GM19467 (cell line): ENCODE measurements around the gene HIRIP3.
"Not testable (repeated sequence)": the region's sequence is repeated elsewhere in the genome, so short reads cannot be mapped to it uniquely, and the experiment has no call there.

ENCODE experiments used
- ATAC-seq: cut with Tn5 transposase; IDR thresholded peaks from one replicate; pipeline ENCODE4 v1.9.1; 2021; ENCODE audit warnings: mild to moderate bottlenecking, moderate library complexity; ENCODE audit not compliant: unreplicated experiment

Gene HIRIP3

GRCh38 chr16:29995324-29995910 lies at the start of gene HIRIP3:
Gene HIRIP3 (minus strand): TSS chr16:29995617. CDS start chr16:29995605, 12 bp downstream.
- ATAC-seq = peak; percentile 38

- ATAC-seq = no peak
Measured at GRCh38 chr16:30041841-30042240, 46.4 kb upstream of the HIRIP3 start.

GRCh38 chr16:30040690-30041089 lies 45.3 kb upstream of the HIRIP3 start:
- not testable (repeated sequence) for ATAC-seq

DNA sequence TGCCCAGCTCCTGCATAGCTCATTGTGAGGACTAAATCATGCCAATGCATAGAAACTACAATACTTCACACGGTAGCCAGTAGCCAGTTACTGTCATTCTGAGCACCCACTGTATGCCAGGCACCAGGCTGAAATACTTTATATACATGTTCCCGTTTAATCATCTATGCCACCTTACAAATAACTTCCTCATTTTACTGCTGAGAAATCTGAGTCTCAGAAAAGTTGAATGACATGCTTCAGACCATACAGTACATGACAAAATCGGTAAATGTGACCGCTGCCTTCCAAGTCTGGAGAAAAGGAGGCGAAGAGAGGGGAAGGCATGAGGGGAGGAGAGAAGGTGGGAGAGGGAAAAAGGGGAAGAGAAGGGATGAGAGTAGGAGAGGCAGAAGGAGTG lies 44.8 kb upstream of the HIRIP3 start:
- ATAC-seq = no peak

- no peak for ATAC-seq
Measured at GRCh38 chr16:30033270-30033669, 37.9 kb upstream of the HIRIP3 start.

- no peak for ATAC-seq
Measured at GRCh38 chr16:30032083-30032819, 36.8 kb upstream of the HIRIP3 start.

GRCh38 chr16:30031477-30031918 lies 36.1 kb upstream of the HIRIP3 start:
- ATAC-seq = no peak

GRCh38 chr16:30030841-30031413 lies 35.5 kb upstream of the HIRIP3 start, which contains the start of gene TLCD3B:
Gene TLCD3B (minus strand): TSS chr16:30031271. CDS start chr16:30030527, 744 bp downstream.
- no peak for ATAC-seq

GRCh38 chr16:30030011-30030685 lies 34.7 kb upstream of the HIRIP3 start:
- no peak for ATAC-seq

GRCh38 chr16:30028438-30029076 lies 33.1 kb upstream of the HIRIP3 start:
- no peak for ATAC-seq

- ATAC-seq = no peak
Measured at GRCh38 chr16:30027588-30028437, 32.4 kb upstream of the HIRIP3 start.

- ATAC-seq = no peak
Measured at GRCh38 chr16:30026449-30026848, 31.0 kb upstream of the HIRIP3 start.

DNA sequence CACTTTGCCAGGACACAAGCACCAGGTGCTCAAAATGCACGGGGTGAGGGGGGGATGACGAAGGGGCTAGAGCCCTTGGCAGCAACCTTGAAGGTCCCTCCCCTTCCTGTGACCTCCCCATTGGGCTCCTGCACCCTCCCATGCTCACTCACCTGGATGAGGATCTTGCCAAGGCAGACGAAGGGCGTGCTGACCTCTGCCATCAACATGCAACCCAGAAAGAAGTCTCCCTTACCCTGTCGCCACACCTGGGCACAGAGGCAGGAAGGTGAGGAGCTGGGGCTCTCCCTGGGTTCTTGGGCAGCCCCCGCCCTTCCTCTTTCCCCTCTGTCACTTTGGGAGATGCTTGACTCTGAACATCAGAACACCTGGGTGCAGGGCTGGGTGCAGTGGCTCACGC lies 30.2 kb upstream of the HIRIP3 start:
- no peak for ATAC-seq

- ATAC-seq = no peak
Measured at GRCh38 chr16:30025156-30025555, 29.7 kb upstream of the HIRIP3 start.

- no peak for ATAC-seq
Measured at GRCh38 chr16:30024451-30024850, 29.0 kb upstream of the HIRIP3 start.

GRCh38 chr16:30023586-30023985 lies 28.2 kb upstream of the HIRIP3 start:
- no peak for ATAC-seq

GRCh38 chr16:30022887-30023286 lies 27.5 kb upstream of the HIRIP3 start, which contains the start of gene C16orf92:
Gene C16orf92 (plus strand): TSS chr16:30023198. CDS start chr16:30023341, 143 bp downstream.
- ATAC-seq = no peak

GRCh38 chr16:30018731-30019158 lies 23.3 kb upstream of the HIRIP3 start:
- ATAC-seq = no peak

- not testable (repeated sequence) for ATAC-seq
Measured at GRCh38 chr16:30017937-30018336, 22.5 kb upstream of the HIRIP3 start.

- no peak for ATAC-seq
Measured at GRCh38 chr16:30017277-30017656, 21.9 kb upstream of the HIRIP3 start.
